ENCODE data around the gene TMEM54. TPM values are rescaled to one million over a fixed set of nuclear protein-coding genes. Genes with fewer than 3 reads are reported as not detected.
"Not testable (repeated sequence)": the region's sequence is repeated elsewhere in the genome, so short reads cannot be mapped to it uniquely, and the experiment has no call there.

The TMEM54 gene
- total and polyA plus RNA-seq, 2 experiments from 2014 or later, result 17.1 to 61.6 TPM

GRCh38 chr1:32907435-32907834 is 6.2 kb upstream of the TMEM54 start:
- Histone ChIP-seq H3K4me3 (no peak overlapping the region), H3K4me1 (ENCODE audit: low read depth) (peaks cover 7% of the 10 kb centered on the region), H3K9me3 (ENCODE audit: low read depth) (no peaks in the 10 kb centered on the region), H3K27ac (no peak overlapping the region), H3K27me3 (peaks cover 7% of the 10 kb centered on the region), H3K36me3 (no peaks in the 10 kb centered on the region)
- DNase-seq (ENCODE audit: low read depth in 1 of 2, low spot score in 1 of 2), result peak; percentile 62 to 79
- TF ChIP-seq, protein P1, sequence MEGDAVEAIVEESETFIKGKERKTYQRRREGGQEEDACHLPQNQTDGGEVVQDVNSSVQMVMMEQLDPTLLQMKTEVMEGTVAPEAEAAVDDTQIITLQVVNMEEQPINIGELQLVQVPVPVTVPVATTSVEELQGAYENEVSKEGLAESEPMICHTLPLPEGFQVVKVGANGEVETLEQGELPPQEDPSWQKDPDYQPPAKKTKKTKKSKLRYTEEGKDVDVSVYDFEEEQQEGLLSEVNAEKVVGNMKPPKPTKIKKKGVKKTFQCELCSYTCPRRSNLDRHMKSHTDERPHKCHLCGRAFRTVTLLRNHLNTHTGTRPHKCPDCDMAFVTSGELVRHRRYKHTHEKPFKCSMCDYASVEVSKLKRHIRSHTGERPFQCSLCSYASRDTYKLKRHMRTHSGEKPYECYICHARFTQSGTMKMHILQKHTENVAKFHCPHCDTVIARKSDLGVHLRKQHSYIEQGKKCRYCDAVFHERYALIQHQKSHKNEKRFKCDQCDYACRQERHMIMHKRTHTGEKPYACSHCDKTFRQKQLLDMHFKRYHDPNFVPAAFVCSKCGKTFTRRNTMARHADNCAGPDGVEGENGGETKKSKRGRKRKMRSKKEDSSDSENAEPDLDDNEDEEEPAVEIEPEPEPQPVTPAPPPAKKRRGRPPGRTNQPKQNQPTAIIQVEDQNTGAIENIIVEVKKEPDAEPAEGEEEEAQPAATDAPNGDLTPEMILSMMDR (IDR thresholded peaks at IDR 0.05; ENCODE audit: low read depth, low read length), result no peak

DNA sequence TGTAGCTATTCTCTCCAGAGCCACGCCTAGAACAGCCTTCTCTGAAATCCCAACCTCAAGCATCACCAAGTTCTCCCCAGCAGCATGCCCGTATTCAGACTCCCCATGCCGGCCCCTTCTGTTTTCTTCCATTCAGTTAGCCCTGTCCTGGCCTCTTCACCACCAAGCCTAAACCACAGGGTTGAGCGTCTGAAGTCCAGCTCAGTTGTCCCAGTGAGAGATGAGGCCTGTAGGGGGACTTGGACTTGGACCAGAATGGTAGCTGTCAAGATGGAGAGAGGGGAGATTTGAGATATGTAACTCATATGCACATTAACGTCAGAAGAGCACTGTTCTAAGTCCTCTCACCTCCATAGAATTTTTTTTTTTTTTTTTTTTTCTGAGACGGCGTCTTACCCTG is 5.5 kb upstream of the TMEM54 start:
- H3K9me3 ChIP-seq (ENCODE audit: low read depth), result no peaks in the 10 kb centered on the region
- TF ChIP-seq, protein P1 (IDR thresholded peaks at IDR 0.05; ENCODE audit: low read depth, low read length), result no peak
- H3K27ac ChIP-seq, result no peak overlapping the region
- H3K27me3 ChIP-seq, result peaks cover 14% of the 10 kb centered on the region
- no peak overlapping the region for H3K4me3 ChIP-seq
- no peaks in the 10 kb centered on the region for H3K36me3 ChIP-seq
- H3K4me1 ChIP-seq (ENCODE audit: low read depth), result peaks cover 7% of the 10 kb centered on the region
- DNase-seq (ENCODE audit: low read depth in 1 of 2, low spot score in 1 of 2), result no peak

DNA sequence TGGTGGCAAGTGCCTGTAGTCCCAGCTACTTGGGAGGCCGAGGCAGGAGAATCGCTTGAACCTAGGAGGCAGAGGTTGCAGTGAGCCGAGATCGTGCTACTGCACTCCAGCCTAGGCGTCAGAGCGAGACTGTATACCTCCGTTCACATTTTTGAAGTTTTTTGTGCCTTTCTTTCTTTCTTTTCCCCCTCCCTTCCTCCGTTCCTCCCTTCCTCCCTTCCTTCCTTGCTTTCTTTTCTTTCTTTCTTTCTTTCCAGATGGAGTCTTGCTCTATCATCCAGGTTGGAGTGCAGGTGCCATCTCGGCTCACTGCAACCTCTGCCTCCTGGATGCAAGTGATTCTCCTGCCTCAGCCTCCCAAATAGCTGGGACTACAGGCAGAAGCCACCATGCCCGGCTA is 4.4 kb upstream of the TMEM54 start:
- not testable (repeated sequence) for H3K36me3 ChIP-seq; H3K27ac ChIP-seq; H3K4me3 ChIP-seq; H3K9me3 ChIP-seq (ENCODE audit: low read depth); H3K4me1 ChIP-seq (ENCODE audit: low read depth); DNase-seq (ENCODE audit: low read depth in 1 of 2, low spot score in 1 of 2)
- peaks cover 24% of the 10 kb centered on the region for H3K27me3 ChIP-seq

DNA sequence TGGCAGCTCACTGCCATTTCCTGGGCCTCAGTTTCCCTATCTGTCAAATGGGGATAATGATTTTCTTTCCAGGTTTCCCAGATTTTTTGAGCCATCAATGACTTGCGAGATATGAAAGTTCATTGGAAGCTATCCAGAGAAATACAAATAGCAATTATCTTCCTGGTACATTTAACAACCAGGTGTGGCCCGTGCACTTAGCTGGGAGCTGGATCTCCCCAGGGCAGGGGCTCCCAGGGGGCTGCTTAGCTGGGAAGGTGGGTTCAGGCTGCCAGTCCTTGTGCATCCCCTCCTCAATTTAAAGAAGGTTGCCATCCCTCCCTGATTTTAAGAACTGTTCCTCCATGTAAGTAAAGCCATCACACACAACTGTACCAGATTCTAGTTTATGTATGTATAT is 3.6 kb upstream of the TMEM54 start:
- Histone ChIP-seq H3K27me3 (peaks cover 31% of the 10 kb centered on the region), H3K4me3 (no peak overlapping the region), H3K9me3 (ENCODE audit: low read depth) (no peaks in the 10 kb centered on the region), H3K27ac (no peak overlapping the region), H3K36me3 (no peaks in the 10 kb centered on the region), H3K4me1 (ENCODE audit: low read depth) (peaks cover 7% of the 10 kb centered on the region)
- no peak for DNase-seq (ENCODE audit: low read depth in 1 of 2, low spot score in 1 of 2)
- TF ChIP-seq, protein P1 (IDR thresholded peaks at IDR 0.05; ENCODE audit: low read depth, low read length), result no peak

DNA sequence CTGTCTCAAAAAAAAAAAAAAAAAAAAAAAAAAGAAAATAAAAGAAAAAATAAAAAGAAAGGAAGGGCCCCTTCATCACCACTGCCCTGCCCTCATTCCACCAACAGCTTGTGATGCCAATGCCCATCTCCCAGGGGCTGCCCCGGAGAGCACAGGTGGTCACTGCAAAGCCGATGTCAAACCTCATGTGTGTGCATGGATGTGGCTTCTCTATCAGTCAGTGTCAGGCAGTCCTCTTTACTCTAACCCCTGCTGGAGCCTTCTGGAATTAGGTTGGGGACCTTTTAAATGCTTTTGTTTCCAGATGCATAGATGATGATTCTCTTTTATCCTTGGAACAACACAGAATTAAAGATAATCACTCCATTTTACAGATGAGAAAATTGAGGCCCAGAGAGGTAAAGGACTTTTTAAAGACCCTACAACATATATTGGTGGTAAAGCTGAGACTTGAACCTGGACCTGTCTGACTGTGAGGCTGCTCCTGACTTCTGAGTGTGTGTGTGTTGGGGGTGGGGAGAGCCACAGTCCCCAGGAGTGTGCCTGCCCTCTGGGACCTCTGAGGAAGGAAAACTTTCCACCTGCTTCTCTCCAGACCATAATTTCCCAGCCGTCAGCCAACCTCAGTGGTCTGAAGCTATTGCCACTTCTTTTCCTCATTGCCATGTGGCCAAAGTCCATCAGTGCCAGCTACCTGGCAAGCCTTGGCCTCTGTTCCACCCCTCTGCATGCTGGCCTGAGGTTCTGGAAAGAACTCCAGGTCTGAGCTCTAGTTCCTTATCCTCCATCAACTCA is 3.0 kb upstream of the TMEM54 start:
- no peak for DNase-seq (ENCODE audit: low read depth in 1 of 2, low spot score in 1 of 2)
- no peak overlapping the region for H3K27ac ChIP-seq
- H3K36me3 ChIP-seq, result no peaks in the 10 kb centered on the region
- no peak overlapping the region for H3K4me3 ChIP-seq
- H3K4me1 ChIP-seq (ENCODE audit: low read depth), result peaks cover 7% of the 10 kb centered on the region
- no peaks in the 10 kb centered on the region for H3K9me3 ChIP-seq (ENCODE audit: low read depth)
- TF ChIP-seq, protein P1 (IDR thresholded peaks at IDR 0.05; ENCODE audit: low read depth, low read length), result no peak
- peaks cover 36% of the 10 kb centered on the region for H3K27me3 ChIP-seq

DNA sequence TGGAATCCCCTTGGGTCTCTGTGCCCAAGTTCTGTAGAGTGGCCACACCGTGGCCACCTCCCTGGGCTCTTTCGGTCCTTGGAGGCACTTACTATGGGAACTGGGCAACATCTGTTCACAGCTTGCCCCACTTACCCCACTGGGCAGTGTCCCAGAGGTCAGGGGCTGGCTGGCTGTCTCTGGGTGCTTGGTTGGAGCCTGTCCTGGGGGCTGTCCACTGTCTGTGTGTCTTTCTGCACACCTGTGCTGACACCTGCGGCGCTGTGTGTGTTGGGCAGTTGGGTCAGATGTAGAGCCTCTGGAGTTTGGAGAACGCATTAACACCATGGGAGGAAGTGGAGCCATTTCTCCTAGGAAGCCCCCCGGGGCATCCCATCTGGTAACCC is 1.3 kb upstream of the TMEM54 start:
- Histone ChIP-seq H3K4me3 (no peak overlapping the region), H3K9me3 (ENCODE audit: low read depth) (no peaks in the 10 kb centered on the region), H3K36me3 (no peaks in the 10 kb centered on the region), H3K4me1 (ENCODE audit: low read depth) (peaks cover 2% of the 10 kb centered on the region), H3K27ac (no peak overlapping the region), H3K27me3 (peaks cover 36% of the 10 kb centered on the region)
- TF ChIP-seq, protein P1 (IDR thresholded peaks at IDR 0.05; ENCODE audit: low read depth, low read length), result no peak
- DNase-seq (ENCODE audit: low read depth in 1 of 2, low spot score in 1 of 2), result no peak

Data from cardiac muscle cell (in vitro differentiated cells and primary cell).